Measurements from ENCODE around the gene IDH3G.
"Not testable (repeated sequence)": the region's sequence is repeated elsewhere in the genome, so short reads cannot be mapped to it uniquely, and the experiment has no call there.

Gene IDH3G

GRCh38 chrX:153771415-153772315 lies 22.5 kb downstream of the IDH3G start:
- no peak for DNase-seq

- no peak for DNase-seq
These were observed 23.4 kb downstream of the IDH3G start for GRCh38 chrX:153770601-153771414.

- no peak for DNase-seq
These were observed 24.1 kb downstream of the IDH3G start for GRCh38 chrX:153769865-153770600.

- DNase-seq, result no peak
These were observed 24.9 kb downstream of the IDH3G start for GRCh38 chrX:153769158-153769864.

GRCh38 chrX:153768311-153769157 lies 25.6 kb downstream of the IDH3G start:
- DNase-seq, result no peak

GRCh38 chrX:153767674-153768055 lies 26.5 kb downstream of the IDH3G start:
- no peak for DNase-seq

- DNase-seq, result no peak
These were observed 27.1 kb downstream of the IDH3G start for GRCh38 chrX:153766871-153767673.

- no peak for DNase-seq
These were observed 27.9 kb downstream of the IDH3G start for GRCh38 chrX:153766098-153766817.

GRCh38 chrX:153765138-153766079 lies 28.8 kb downstream of the IDH3G start:
- no peak for DNase-seq

GRCh38 chrX:153764786-153765137 lies 29.4 kb downstream of the IDH3G start:
- no peak for DNase-seq

- DNase-seq, result peak; percentile 55
These were observed 30.0 kb downstream of the IDH3G start, which contains the start of gene PLXNB3 for GRCh38 chrX:153763989-153764755. TSS of gene PLXNB3 (plus strand) at chrX:153764249. CDS start at chrX:153765536, 1,287 bp downstream.

- DNase-seq, result no peak
These were observed 30.8 kb downstream of the IDH3G start for GRCh38 chrX:153763298-153763932.

GRCh38 chrX:153762626-153763173 lies 31.5 kb downstream of the IDH3G start:
- no peak for DNase-seq

GRCh38 chrX:153761863-153762262 lies 32.3 kb downstream of the IDH3G start:
- no peak for DNase-seq

- DNase-seq, result no peak
These were observed 39.0 kb downstream of the IDH3G start for GRCh38 chrX:153755136-153755535.

- DNase-seq, result no peak
These were observed 43.9 kb downstream of the IDH3G start for GRCh38 chrX:153750127-153750774.

GRCh38 chrX:153749017-153749416 lies 45.2 kb downstream of the IDH3G start:
- DNase-seq, result not testable (repeated sequence)
